Naive thymus-derived CD4-positive, alpha-beta T cell (primary cell): Measurements from ENCODE around the gene STXBP2. TPM values are rescaled to one million over a fixed set of nuclear protein-coding genes. Genes with fewer than 3 reads are reported as not detected.

ENCODE experiments used
- ATAC-seq: fragments of 150-1000 bp; cut with Tn5 transposase; 2 replicates; pipeline ENCODE4 v1.10.0; 2021; ENCODE audit warnings: mild to moderate bottlenecking, moderate library complexity
- CTCF ChIA-PET: fragments of 350-600 bp; sonication (Branson Sonifier 250); formaldehyde crosslinking; loops from one replicate; lab custom pipeline; 2021; ENCODE audit warnings: antibody characterized with exemption; lab: Charles Lee
- POLR2A ChIA-PET: fragments of 350-600 bp; sonication (Branson Sonifier 250); formaldehyde crosslinking; loops from one replicate; lab custom pipeline; 2021; ENCODE audit warnings: antibody characterized with exemption, inconsistent platforms; lab: Charles Lee
- DNase-seq, 9 donors: peaks; one replicate each; pipeline versions ENCODE4 v3.0.0 to v3.0.0-alpha.2; 2020 to 2022; ENCODE audit warnings: mixed read lengths in 1 of 9
- H3K27ac ChIP-seq: one replicate; pipeline ENCODE4 v1.7.0; 2013; ENCODE audit warnings: mild to moderate bottlenecking, low read depth, low read length, moderate library complexity
- H3K27me3 ChIP-seq, 2 donors: one replicate each; pipeline ENCODE4 v1.7.0; 2013; ENCODE audit warnings: low read length in 2 of 2, mild to moderate bottlenecking in 2 of 2, moderate library complexity in 2 of 2; ENCODE audit not compliant: control insufficient read depth in 2 of 2, insufficient read depth in 2 of 2
- H3K36me3 ChIP-seq, 3 experiments: 1 replicate in 2 of 3; 2 replicates in 1 of 3; pipeline ENCODE4 v1.7.0; 2013; ENCODE audit warnings: low read length in 3 of 3, mild to moderate bottlenecking in 3 of 3, moderate library complexity in 1 of 3; ENCODE audit not compliant: insufficient read depth in 3 of 3, control insufficient read depth in 2 of 3
- H3K4me1 ChIP-seq, 2 donors: one replicate each; pipeline ENCODE4 v1.7.0; 2013; ENCODE audit warnings: low read length in 2 of 2, mild to moderate bottlenecking in 2 of 2, moderate library complexity in 1 of 2; ENCODE audit not compliant: control insufficient read depth in 2 of 2, insufficient read depth in 2 of 2
- H3K4me3 ChIP-seq: 2 replicates; pipeline ENCODE4 v1.7.0; 2013; ENCODE audit warnings: mild to moderate bottlenecking, low read length
- H3K9me3 ChIP-seq, 3 experiments: 1 replicate in 2 of 3; 2 replicates in 1 of 3; pipeline ENCODE4 v1.7.0; 2013; ENCODE audit warnings: low read length in 3 of 3; ENCODE audit not compliant: control insufficient read depth in 2 of 3
- H3K27ac Mint-ChIP-seq, 9 donors: one replicate each; pipeline ENCODE4 v1.8.0; 2020 to 2022; ENCODE audit warnings: mixed read lengths in 9 of 9, mild to moderate bottlenecking in 8 of 9, moderate library complexity in 5 of 9, inconsistent platforms in 2 of 9
- H3K27me3 Mint-ChIP-seq, 5 donors: one replicate each; pipeline ENCODE4 v1.8.0; 2021 to 2022; ENCODE audit warnings: mixed read lengths in 5 of 5, mild to moderate bottlenecking in 1 of 5
- H3K36me3 Mint-ChIP-seq, 5 donors: one replicate each; pipeline ENCODE4 v1.8.0; 2020 to 2022; ENCODE audit warnings: mixed read lengths in 5 of 5, mild to moderate bottlenecking in 3 of 5, inconsistent platforms in 1 of 5
- H3K4me1 Mint-ChIP-seq, 7 donors: one replicate each; pipeline ENCODE4 v1.8.0; 2020 to 2022; ENCODE audit warnings: mixed read lengths in 7 of 7, mild to moderate bottlenecking in 3 of 7, inconsistent platforms in 1 of 7
- H3K4me3 Mint-ChIP-seq, 10 donors: one replicate each; pipeline ENCODE4 v1.8.0; 2020 to 2022; ENCODE audit warnings: mild to moderate bottlenecking in 10 of 10, mixed read lengths in 10 of 10, moderate library complexity in 6 of 10, inconsistent platforms in 2 of 10
- H3K9me3 Mint-ChIP-seq, 11 donors: one replicate each; pipeline ENCODE4 v1.8.0; 2020 to 2022; ENCODE audit warnings: mixed read lengths in 11 of 11, mild to moderate bottlenecking in 4 of 11, inconsistent platforms in 1 of 11, moderate library complexity in 1 of 11
- intact Hi-C, 2 donors: fragments of 100-400 bp; cut with micrococcal nuclease; formaldehyde crosslinking; loops; one replicate each; pipeline ENCODE4 v1.15.1; 2023
- polyA plus RNA-seq, 2 donors: library from polyadenylated mRNA; unstranded; fragments of 300-500 nt; fragmentation: Illumina TruSeq; gene quantifications; one replicate each; pipeline ENCODE4 v1.2.3, GENCODE V29; 2021
- total RNA-seq, 6 experiments: library from RNA in 5 of 6; stranded (reverse) in 5 of 6; gene quantifications; 1 replicate in 5 of 6; 2 replicates in 1 of 6; pipeline ENCODE4 v1.2.3 and lab custom pipeline; 2021 to 2026

The STXBP2 gene
- total and polyA plus RNA-seq, 7 experiments from 2014 or later: 52.8 to 411 (median 176) TPM

- POLR2A ChIA-PET: no interaction called here
- Histone ChIP-seq H3K36me3 (peaks cover 0 to 6% (median 0%) of the 10 kb centered on the region in 3 experiments), H3K9me3 (no peaks in the 10 kb centered on the region), H3K4me1 (no peaks in the 10 kb centered on the region), H3K27me3 (no peaks in the 10 kb centered on the region), H3K4me3 (no peak overlapping the region), H3K27ac (no peak overlapping the region)
- intact Hi-C loops: no loop called here
- Mint-ChIP-seq H3K27ac (no peak overlapping the region), H3K4me3 (no peak overlapping the region), H3K36me3 (peaks cover 0 to 2% (median 0%) of the 10 kb centered on the region in 5 donors), H3K9me3 (no peaks in the 10 kb centered on the region), H3K4me1 (peaks cover 0 to 2% (median 0%) of the 10 kb centered on the region in 7 donors), H3K27me3 (no peaks in the 10 kb centered on the region)
- no peak for DNase-seq
- ATAC-seq: no peak
- CTCF ChIA-PET: no interaction called here
Observed at GRCh38 chr19:7612282-7613274, 24.3 kb upstream of the STXBP2 start.

DNA sequence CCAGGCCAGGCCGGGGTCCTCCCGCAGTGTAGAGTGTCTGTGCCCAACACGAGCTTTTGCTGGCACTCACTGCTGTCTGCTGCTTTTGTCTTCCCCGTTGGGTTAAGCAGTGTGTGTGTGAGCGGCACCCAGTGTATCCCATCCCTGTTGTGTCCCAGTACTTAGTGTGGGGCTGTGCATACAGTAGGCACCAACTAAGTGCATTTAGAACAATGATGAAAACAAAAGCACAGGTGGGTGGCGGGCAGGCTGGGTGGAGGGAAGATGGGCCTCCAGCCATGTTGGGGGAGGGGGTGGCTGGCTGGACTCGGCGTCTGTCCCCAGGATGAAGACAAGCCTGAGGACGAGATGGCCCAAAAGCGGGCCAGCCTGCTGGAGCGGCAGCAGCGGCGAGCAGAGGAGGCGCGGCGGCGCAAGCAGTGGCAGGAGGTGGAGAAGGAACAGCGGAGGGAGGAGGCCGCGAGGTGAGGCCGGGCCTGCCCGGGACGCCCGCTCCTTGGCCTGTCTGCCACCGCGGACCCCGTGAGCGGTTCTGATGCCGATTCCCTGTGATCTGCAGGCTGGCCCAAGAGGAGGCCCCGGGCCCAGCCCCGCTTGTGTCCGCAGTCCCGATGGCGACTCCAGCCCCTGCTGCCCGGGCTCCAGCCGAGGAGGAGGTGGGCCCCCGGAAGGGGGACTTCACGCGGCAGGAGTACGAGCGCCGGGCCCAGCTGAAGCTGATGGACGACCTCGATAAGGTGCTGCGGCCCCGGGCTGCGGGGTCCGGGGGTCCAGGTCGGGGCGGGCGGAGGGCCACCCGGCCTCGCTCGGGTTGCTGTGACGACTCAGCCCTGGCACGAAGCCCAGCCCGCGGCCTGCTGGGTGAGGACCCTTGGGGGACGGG lies 21.8 kb upstream of the STXBP2 start:
- peaks cover 0 to 8% (median 0%) of the 10 kb centered on the region in 7 donors for H3K4me1 Mint-ChIP-seq
- no peak overlapping the region for H3K27ac ChIP-seq
- no peak overlapping the region for H3K27ac Mint-ChIP-seq
- no peaks in the 10 kb centered on the region for H3K9me3 ChIP-seq
- H3K4me3 Mint-ChIP-seq: no peak overlapping the region
- no peak for DNase-seq
- H3K4me3 ChIP-seq: no peak overlapping the region
- H3K27me3 Mint-ChIP-seq: no peaks in the 10 kb centered on the region
- no peaks in the 10 kb centered on the region for H3K4me1 ChIP-seq
- ChIA-PET POLR2A (no interaction called here), CTCF (no interaction called here)
- ATAC-seq: no peak
- H3K27me3 ChIP-seq: no peaks in the 10 kb centered on the region
- peaks cover 0 to 27% (median 0%) of the 10 kb centered on the region in 3 experiments for H3K36me3 ChIP-seq
- intact Hi-C loops: no loop called here
- H3K9me3 Mint-ChIP-seq: peaks cover 0 to 3% (median 0%) of the 10 kb centered on the region in 11 donors
- H3K36me3 Mint-ChIP-seq: peaks cover 0 to 14% (median 8%) of the 10 kb centered on the region in 5 donors

- POLR2A ChIA-PET: interaction anchor here (0.6 kb wide), 1 partner anchor 192 kb away, joined by 6 read pairs; no protein-coding TSS in a partner anchor
- no peak overlapping the region for H3K4me3 Mint-ChIP-seq
- ATAC-seq: no peak
- H3K27ac Mint-ChIP-seq: peak overlapping the region in 1 of 9 donors; percentile 27
- H3K9me3 Mint-ChIP-seq: peaks cover 0 to 3% (median 0%) of the 10 kb centered on the region in 11 donors
- intact Hi-C loops: no loop called here
- no peaks in the 10 kb centered on the region for H3K9me3 ChIP-seq
- CTCF ChIA-PET: no interaction called here
- no peaks in the 10 kb centered on the region for H3K4me1 ChIP-seq
- H3K4me1 Mint-ChIP-seq: peaks cover 0 to 8% (median 0%) of the 10 kb centered on the region in 7 donors
- no peak overlapping the region for H3K4me3 ChIP-seq
- H3K27me3 Mint-ChIP-seq: no peaks in the 10 kb centered on the region
- DNase-seq: no peak
- H3K36me3 Mint-ChIP-seq: peaks cover 5 to 23% (median 14%) of the 10 kb centered on the region in 5 donors
- H3K27me3 ChIP-seq: no peaks in the 10 kb centered on the region
- peaks cover 3 to 48% (median 7%) of the 10 kb centered on the region in 3 experiments for H3K36me3 ChIP-seq
- no peak overlapping the region for H3K27ac ChIP-seq
Observed at GRCh38 chr19:7617172-7617571, 19.7 kb upstream of the STXBP2 start.

DNA sequence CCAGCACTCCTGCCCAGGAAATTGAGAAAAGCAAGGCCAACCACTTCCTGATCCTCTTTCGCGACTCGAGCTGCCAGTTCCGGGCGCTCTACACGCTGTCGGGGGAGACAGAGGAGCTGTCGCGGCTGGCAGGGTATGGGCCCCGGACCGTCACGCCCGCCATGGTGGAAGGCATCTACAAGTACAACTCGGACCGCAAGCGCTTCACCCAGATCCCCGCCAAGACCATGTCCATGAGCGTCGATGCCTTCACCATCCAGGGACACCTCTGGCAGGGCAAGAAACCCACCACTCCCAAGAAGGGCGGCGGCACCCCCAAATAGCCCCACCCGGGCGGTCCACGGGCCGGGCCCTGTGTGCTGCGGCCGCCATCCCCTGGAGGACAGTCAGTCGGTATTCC lies 19.2 kb upstream of the STXBP2 start:
- POLR2A ChIA-PET: no interaction called here
- DNase-seq: no peak

GRCh38 chr19:7618348-7618747 lies 18.6 kb upstream of the STXBP2 start:
- no peak for ATAC-seq
- H3K27me3 ChIP-seq: no peaks in the 10 kb centered on the region
- Mint-ChIP-seq H3K9me3 (peaks cover 0 to 3% (median 0%) of the 10 kb centered on the region in 11 donors), H3K36me3 (peaks cover 11 to 31% (median 20%) of the 10 kb centered on the region in 5 donors), H3K27me3 (no peaks in the 10 kb centered on the region), H3K27ac (peak overlapping the region in 1 of 9 donors; percentile 66), H3K4me3 (peak overlapping the region in 1 of 10 donors; percentile 38), H3K4me1 (peaks cover 0 to 8% (median 0%) of the 10 kb centered on the region in 7 donors)
- H3K9me3 ChIP-seq: no peaks in the 10 kb centered on the region
- CTCF ChIA-PET: no interaction called here
- intact Hi-C loops: no loop called here
- no peaks in the 10 kb centered on the region for H3K4me1 ChIP-seq
- POLR2A ChIA-PET: no interaction called here
- H3K4me3 ChIP-seq: no peak overlapping the region
- H3K36me3 ChIP-seq: peaks cover 12 to 60% (median 16%) of the 10 kb centered on the region in 3 experiments
- no peak overlapping the region for H3K27ac ChIP-seq
- no peak for DNase-seq

More for the DNA sequence above, 19.2 kb upstream of the STXBP2 start:
- Mint-ChIP-seq H3K36me3 (peaks cover 6 to 25% (median 14%) of the 10 kb centered on the region in 5 donors), H3K27ac (no peak overlapping the region), H3K4me1 (peaks cover 0 to 8% (median 0%) of the 10 kb centered on the region in 7 donors), H3K4me3 (no peak overlapping the region), H3K27me3 (no peaks in the 10 kb centered on the region), H3K9me3 (peaks cover 0 to 3% (median 0%) of the 10 kb centered on the region in 11 donors)
- H3K4me1 ChIP-seq: no peaks in the 10 kb centered on the region
- H3K27me3 ChIP-seq: no peaks in the 10 kb centered on the region
- CTCF ChIA-PET: no interaction called here
- no peaks in the 10 kb centered on the region for H3K9me3 ChIP-seq
- H3K27ac ChIP-seq: no peak overlapping the region
- peaks cover 7 to 54% (median 9%) of the 10 kb centered on the region in 3 experiments for H3K36me3 ChIP-seq
- no peak for ATAC-seq
- no peak overlapping the region for H3K4me3 ChIP-seq
- intact Hi-C loops: no loop called here

DNA sequence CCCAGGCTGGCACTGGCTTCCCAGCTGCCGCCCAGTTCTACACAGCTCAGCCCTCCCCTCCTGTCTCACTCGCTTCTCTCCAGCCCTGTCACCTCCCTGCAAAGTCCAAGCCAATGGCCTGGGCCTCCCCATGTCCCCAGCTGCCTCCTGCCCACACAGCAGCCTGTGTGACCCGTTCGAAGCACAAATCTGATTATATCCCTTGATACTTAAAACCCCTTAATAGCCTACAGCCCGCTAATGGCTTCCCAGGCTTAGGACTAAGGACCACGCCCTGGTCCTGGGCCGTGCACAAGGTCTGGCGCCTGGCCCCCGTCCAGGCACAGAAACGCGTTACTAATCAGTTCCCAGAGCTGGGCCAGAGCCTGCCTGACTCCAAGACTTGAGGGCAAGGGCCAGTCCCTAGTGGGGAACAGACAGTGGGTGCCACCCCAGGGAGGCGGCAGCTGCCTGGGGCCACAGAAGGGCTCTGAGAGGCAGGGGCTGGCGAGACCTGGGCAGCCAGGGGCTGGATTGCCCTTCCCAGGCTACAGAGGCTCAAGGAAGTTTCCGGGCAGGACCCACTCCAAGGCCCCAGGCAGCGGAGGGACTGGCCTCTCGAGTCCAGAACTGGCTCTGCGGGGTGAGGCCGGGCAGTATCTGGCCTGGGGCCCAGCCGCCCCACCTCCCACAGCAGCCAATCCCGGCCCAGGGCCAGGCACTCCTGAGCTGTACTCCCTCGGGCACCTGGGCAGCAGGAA lies 18.0 kb upstream of the STXBP2 start:
- no peaks in the 10 kb centered on the region for H3K9me3 ChIP-seq
- H3K4me1 ChIP-seq: no peaks in the 10 kb centered on the region
- Mint-ChIP-seq H3K36me3 (peaks cover 11 to 31% (median 20%) of the 10 kb centered on the region in 5 donors), H3K9me3 (peaks cover 0 to 3% (median 0%) of the 10 kb centered on the region in 11 donors), H3K4me3 (no peak overlapping the region), H3K4me1 (peaks cover 0 to 8% (median 0%) of the 10 kb centered on the region in 7 donors), H3K27me3 (no peaks in the 10 kb centered on the region), H3K27ac (no peak overlapping the region)
- no peak overlapping the region for H3K27ac ChIP-seq
- no peak for DNase-seq
- intact Hi-C loops: no loop called here
- no peaks in the 10 kb centered on the region for H3K27me3 ChIP-seq
- H3K36me3 ChIP-seq: peaks cover 12 to 66% (median 19%) of the 10 kb centered on the region in 3 experiments
- CTCF ChIA-PET: no interaction called here
- POLR2A ChIA-PET: no interaction called here
- no peak overlapping the region for H3K4me3 ChIP-seq
- no peak for ATAC-seq
